Hematopoietic multipotent progenitor cell treated with erythropoietin and hydrocortisone succinate and interleukin-3 and kit ligand, for 4 days (in vitro differentiated cells): ENCODE measurements around the gene HDHD5.
"Not testable (repeated sequence)": the region's sequence is repeated elsewhere in the genome, so short reads cannot be mapped to it uniquely, and the experiment has no call there.

Experiments used
- DNase-seq: peaks from one replicate; pipeline ENCODE4 v3.0.0-alpha.2; 2015

The HDHD5 gene

DNA sequence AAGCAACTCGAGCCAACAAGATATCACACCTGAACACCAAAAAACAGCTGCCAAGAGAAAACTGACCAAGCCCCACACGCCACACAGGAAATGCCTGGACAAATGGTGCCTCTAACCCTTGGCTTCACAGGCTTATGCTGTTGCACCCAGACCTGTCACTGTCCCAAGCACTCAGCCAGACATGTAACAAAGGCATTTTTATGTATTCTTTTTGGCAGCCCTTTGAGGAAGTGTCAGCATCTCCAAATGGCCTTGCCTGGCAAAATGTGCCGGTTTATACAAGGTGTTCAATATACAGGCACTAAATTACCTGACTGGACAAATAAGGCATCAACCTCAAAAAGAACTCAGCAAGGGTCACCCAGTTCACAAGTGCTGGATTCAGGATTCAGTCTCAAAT is 6.1 kb downstream of the HDHD5 start:
- no peak for DNase-seq

DNA sequence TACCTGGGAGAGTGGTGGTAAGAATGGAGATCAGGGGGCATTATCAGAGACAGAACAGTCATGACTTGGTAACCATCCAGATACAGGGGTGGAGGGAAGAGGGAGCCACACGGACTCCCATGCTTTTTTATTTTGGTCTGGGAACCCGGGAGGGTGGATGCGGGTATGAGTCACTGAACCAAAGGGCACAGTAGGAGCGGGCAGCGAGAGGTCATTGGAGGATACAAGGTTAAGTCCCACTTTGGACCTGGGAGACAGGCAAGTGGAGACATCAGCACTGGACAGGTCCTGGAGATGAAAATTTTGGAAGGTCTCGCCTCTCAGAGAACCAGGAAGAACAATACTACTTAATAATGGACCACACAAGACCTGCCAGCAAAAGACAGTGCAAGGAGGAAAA is 6.7 kb downstream of the HDHD5 start:
- no peak for DNase-seq

DNA sequence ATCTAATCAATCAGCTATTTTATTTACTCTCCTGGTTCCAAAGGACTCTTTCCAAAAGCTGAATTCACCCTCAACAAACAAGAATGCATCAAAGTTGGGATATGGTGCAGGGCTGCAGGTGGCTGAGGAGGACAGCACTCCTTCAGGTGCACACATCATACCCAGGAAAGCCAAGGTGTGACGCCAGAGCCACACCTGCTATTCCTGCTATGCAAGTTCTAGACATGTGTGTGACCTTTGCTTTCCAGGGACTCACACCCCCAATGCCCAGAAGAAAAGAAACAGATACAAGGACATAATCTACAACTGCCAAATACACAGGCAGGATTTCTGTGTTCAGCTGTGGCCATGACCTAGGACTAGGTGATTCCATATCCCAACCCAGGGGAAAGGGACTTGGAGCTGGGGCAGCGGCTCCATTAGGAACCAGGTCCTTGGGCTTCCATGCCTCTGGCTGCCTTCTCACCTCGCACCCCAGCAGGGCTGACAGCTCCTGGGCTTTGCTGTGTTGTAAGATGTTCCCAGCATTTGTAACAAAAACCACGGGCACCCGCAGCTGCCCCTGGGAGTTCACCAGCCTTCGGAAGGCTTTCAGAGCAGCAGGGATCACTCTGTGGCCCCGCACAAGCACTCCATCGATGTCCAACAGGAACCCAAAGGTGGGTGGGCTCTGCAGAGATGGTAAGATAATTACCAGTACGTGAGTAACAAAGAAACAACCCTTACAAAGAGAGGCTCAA is 9.8 kb downstream of the HDHD5 start:
- no peak for DNase-seq

DNA sequence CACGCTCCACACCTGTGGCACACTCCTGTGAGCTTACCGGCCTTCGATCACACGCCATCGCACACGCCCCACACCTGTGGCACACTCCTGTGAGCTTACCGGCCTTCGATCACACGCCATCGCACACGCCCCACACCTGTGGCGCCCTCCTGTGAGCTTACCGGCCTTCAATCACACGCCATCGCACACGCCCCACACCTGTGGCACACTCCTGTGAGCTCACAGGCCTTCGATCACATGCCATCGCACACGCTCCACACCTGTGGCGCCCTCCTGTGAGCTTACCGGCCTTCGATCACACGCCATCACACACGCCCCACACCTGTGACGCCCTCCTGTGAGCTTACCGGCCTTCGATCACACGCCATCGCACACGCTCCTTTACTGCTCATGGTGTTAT is 11.6 kb downstream of the HDHD5 start:
- not testable (repeated sequence) for DNase-seq

DNA sequence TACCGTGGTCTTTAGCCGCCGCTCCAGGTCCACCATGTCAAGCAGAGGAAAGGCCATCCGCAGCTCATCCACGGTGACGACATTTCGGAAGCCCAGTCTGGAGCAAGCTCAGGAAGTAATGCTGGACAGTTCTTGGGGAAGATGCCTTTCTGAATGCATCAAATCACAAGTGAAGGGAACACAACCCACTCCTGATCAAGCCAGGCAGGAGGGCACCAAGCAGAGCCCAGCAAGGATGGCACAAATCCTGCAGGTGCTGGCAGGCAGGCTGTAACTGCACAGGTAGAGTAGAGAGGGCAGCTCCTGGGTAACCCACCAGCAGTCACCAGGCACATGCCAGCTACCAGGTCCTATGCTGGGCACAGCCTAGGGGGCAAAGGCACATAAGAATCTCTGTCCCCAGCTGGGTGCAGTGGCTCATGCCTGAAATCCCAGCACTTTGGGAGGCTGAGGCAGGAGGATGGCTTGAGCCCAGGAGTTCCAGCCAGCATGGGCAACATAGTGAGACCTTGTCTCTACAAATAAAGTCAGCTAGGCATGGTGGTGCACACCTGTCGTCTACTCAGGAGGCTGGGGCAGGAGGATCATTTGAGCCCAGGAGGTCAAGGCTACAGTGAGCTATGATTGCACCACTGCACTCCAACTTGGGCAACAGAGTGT is 13.9 kb downstream of the HDHD5 start:
- DNase-seq = no peak

DNA sequence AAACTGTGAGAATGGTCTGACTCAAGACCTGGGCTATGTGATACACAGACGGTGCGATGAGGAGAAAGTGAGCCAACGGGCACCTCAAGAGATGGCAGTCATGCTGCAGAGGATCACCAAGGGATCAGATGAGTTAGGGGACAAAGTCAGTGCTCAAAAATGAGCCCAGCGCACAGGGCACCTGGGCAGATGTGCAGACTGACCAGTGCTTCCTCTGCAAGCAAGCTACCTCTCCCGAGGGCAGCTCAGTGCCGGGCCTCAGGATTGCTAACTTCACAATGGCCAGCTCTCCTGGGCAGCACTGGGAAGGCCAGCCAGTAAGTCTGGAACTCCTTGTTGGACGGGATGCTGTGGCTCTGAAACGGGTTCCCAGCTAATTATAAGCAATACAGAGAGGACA is 15.3 kb downstream of the HDHD5 start:
- DNase-seq = no peak

DNA sequence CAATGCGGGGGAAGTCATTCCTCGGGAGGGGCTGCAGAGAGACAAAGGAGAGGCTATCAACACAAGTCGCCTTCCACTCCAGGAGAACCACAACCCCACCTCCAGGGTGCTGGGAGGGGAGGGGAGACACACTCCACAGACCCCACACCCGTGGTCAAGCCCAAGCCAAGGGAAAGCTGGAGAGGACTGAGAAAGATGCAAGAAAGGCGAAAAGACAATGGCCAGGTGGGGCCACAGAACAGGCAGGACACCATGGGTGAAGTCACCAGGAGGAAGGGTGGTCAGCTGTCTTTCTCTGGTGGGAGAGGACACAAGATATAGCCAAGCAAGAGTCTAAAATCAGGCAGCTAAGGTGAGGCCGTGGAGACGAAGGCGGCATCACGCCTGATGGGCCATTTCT is 16.0 kb downstream of the HDHD5 start:
- no peak for DNase-seq

DNA sequence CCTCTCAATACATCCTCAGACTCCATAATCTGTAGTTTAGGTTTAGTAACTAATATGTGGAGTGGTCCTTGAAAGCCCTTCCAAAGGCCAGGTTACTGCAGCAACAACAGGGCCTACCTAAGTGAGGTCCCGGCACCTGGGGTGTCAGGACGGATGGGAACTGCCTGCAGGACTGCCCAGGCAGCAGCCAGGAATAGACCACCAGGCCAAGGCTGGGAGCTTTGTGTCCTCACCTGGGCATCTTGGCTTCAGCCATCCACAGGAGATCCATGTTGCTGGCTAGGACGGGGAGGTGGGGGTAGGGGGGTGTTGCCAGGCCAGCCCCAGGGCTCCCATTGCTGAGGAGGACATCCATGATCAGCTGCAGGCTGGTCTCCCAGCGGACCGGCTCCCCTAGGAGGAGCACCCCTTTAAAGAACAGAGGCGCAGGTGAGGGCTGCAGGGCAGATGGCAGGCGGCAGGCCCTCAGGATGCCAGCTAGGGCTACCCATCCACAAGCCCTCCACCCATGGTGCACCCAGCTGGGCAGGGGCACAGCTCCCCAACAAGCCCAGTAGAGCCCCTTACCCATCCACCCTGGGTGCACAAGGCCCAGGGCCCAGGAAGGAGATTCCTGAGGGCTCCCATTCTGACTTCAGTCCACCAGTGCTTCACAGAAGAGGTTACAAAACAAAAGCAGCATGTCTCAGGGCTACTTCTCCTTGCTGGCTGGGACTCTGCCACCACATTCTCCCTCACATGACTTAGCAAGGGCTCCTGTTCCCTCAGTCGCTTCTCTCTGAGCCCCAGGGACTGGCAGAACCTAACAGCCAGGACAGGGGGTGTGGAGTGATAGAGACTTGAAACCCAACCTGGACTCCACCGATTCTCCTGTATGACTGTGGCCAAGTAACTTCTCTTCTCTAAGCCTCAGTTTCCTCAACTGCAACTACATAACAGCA is 18.0 kb downstream of the HDHD5 start:
- no peak for DNase-seq

DNA sequence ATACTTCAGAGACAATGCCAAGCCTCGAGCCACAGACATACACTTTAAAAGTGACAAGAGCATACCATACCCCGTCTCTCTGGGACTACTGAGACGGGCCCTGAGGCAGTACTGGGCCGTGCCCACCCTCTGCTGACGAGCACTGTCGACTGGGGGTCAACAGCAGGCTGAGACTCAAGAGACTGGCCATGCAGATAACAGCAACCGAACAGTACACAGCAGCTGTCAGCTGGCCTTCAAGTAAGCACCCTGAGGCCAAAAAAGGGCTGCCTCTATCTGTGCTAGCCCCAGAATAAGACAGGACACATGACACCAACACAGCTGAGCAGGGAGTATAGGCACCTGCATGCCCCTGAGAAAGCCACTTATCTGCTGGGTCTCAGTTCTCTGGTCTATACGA is 19.1 kb downstream of the HDHD5 start:
- DNase-seq = no peak

DNA sequence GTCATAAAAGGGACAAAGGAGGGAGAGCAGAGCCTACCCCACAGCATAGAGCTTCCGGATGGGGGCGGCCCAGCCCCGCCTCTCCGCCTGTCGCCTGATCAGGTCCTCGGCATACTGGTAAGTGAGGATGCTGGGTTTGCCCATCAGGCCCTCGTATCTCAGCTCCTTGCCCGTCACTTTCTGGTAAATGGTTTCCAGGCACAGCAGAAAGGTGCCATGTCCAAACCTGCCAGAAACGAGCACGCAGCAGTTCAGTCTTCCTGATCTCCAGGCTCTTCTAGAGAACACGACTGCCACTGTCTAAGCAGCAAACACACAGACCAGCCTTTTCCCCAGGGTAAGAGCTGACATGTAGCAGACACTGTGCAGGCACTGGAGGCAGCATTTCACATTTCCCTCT is 20.6 kb downstream of the HDHD5 start:
- no peak for DNase-seq

DNA sequence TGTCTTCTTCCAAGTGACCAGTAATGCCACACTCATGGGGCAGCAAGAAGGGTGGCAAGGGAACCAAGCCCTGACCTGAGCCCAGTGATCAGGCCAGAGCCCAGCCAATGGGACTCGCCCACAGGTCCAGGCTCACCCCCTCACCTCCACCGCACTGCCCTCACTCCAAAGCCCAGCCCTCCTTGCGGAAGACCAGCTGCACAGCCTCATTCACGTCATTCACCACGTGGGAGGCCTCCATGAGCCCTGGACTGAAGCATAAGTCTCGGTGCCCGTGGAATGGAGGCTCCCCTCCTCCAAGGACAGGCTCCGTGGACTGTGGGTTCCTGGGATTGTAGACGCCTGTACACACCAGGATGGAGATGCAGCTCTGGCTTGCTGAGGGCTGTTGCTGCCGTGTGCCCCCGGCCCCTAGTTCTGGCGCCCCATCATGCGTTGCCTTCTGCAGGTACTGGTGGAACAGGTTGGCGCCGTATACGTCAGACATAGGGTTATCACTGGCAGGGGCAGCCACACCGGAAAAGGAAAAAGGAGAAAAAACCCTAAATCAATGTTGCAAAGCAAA is 21.1 kb downstream of the HDHD5 start:
- DNase-seq = no peak

DNA sequence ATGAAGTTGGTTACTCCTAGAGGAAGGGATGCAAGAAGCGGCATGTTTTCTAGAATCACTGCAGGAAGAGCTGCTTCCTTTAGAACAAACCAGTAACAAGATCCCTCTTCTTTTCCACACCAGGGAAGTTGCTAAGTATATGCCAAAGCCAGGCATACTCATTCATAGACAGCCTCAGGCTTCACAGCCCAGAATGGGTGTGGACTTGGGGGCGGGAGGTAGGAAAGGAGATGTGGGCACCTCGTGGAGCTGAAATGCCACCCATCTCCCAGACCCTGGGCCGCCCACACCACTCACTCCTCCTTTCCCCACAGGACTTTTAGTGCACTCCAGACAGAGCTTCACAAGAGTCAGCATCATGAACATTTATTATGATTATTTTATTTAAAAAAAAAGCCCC is 21.9 kb downstream of the HDHD5 start:
- DNase-seq = no peak

DNA sequence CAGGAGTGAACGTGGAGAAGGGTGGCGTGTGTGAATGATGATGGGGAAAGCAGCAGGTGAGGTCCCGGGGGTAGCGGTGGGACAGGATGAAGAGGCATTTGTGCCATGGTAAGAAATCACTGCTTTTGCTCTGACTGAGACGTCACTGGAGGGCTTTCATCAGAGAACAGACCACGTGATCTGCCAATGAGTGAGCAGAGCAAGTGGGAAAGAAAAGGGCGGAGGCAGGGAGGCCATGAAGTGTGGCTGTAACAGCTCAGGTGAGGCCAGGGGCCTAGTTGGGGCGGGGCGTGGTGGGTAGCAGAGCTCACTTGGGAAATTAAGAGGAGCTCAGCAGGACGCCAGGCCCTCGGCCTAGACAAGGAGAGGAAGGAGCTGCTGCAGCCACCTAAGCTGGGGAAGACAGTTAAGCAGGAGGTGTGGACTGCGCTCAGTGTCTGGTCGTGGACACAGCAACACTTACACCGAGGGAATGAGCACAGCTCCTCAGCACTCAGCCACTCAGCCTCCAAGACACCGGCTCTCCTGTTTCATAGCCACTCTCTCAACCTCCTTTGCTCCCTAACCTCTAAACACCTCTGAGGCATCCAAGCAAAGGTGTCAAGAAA is 23.8 kb downstream of the HDHD5 start:
- no peak for DNase-seq

DNA sequence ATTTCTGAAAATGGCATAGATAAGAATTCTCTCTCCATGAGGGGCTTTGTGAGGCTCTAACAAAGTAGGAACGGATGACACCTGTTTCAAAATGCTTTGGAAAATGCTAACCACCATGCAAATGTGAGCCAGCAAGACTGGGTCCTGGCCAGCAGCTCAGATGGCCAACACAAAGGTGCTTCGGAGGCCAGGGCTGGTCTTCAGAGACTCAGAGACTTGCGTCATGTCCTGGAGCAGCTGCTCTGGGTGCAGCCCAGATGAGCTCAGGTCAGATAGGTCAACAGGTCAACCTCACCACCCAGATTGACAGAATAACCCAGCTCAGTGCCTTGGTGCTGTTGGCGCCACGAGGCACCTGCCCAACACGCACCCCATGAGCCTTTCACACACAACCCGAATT is 25.9 kb downstream of the HDHD5 start:
- DNase-seq = no peak

DNA sequence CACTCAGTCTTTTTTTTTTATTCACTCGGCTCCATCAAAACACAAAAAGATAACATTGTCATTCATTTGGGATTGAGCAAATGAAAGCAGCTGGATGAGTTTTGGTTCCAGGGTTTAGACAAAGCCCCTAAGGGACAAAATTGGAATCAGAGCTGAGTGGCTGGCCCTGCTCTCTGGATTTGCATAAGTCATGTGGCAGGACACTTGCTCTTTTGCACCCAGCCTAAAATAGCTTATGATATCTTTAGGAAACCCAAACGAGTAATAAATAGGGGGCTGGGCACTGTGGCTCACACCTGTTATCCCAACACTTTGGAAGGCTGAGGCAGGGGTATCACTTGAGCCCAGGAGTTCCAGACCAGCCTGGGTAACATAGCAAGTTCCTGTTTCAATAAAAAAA is 27.0 kb downstream of the HDHD5 start:
- no peak for DNase-seq

DNA sequence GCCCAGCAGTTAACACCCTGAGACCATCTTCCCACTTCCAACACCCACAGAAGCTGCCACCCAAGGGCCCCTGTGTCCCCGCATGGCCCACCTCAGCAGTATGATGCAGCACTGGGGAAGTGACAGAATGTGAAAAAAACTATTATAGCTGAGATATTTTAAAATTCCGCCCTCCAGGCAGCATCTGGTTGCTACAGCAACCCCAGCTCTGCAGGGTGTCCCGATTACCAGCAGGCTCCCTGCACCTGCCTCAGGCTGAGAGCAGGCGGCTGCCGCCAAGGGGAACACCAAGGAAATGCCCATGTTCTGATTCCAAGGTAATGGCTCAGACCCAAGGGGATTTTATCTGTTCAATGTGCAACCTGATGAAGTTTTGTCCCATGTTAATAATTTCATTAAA is 27.4 kb downstream of the HDHD5 start:
- no peak for DNase-seq

DNA sequence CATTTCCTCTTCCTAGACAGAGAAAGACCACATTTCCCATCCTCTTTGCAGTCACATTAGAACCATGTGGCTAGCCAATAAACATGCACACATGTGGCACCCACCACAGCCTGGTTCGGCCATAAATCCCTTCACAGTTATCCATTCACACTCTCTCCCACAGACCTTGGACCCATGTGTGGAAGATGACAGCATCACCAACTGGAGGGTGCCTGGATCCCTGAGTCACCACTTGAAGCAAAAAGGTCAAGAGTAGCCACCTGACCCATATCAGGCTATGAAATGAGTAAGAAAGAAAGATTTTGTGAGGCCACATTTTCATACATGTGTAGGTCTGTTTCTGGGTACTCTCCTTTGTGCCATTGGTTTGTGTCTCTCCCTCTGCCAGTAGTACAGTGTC is 28.9 kb downstream of the HDHD5 start:
- no peak for DNase-seq

DNA sequence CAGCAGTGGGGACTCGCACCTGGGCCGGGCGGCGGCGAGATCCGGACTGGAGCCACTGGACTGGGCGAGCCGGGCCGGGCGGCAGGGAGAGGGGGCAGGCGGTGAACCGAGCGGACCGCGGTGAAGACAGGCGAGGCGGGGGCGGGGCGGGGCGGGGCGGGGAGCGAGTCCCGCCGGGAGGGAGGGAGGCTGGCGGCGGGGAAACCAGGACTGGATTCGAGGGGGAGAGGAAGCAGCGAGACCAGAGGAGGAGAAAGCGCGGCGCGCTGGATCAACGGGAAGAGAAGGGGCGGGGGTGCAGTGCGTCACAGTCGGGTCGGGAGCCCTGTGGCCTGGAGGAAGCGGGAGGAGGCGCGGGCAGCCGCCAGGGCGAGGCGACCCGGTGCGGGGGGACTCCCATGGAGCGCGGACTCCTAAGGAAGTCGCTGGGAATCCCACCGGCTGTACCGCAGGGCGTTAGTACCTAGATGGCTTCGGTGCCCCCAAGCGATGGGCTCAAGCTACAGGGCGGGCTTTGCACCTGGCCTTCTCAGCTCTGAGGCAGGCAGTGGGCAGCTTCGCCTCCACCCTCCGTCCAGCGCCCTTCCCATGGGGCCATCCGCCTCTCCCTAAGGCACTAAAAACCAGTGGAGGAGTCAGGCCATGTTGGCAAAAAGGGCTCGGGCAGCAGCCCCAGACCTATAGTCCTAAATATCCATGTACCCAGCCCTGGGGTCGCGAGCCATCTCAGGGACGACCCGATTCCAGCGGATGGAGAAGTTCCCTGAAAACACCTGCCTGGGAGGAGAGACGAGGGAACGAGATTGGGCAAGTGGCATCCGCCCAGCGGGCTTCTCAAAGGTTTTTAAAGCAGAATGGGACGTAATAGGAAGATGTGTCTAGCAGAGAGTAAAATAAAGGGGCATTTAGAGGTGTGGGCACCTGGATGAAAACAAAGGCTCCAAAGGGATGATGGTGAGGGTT is 37.6 kb downstream of the HDHD5 start, which contains the start of gene TMEM121B:
Gene TMEM121B (minus strand): TSS at position 128 of the 963 bp plus-strand sequence. CDS start 233 bp downstream, outside the sequence.
- DNase-seq = peak; percentile 46

DNA sequence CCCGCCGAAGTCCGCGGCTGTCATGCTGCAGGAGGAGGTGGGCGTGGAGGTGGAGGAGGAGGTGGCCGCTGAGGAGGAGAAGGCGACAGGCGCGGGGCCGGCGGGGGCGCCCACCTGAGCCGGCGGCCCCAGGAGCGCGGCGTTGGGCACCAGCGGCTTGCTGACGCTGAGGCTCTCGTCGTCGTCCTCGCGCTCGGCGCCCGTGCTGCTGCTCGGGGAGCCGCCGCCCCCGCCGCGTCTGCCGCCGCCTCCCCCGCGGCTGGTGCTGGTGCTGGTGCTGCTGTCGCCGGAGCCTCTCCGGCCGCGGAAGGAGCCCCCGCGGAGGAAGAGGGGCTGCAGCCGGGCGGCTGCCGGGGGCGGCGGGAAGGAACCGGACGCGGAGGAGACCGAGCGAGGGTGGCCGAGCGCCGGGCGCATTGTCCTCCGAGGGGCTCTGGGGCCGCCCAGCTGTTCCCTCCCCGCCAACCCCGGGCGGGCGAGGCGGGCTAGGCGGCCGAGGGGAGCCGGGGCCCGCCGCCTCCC is 38.3 kb downstream of the HDHD5 start:
- peak; percentile 21 for DNase-seq

DNA sequence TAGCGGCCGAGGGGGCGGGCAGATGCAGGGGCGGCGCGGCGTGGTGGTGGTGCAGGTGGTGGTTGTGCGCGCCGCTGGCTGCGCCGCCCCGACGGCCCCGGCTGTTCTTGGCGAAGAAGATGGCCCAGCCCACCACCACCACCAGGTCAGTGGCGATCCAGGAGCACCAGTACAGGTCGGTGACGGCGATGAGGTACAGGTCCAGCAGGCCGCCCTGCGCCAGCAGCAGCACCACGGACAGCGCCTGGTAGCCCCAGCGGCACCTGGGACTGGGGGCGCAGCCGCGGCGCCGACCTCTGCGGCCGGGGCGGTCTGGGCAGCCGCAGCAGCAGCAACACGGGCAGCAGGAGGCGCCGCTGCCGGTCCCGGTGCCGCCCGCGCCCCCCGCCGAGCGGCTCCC is 38.8 kb downstream of the HDHD5 start:
- peak; percentile 76 for DNase-seq

DNA sequence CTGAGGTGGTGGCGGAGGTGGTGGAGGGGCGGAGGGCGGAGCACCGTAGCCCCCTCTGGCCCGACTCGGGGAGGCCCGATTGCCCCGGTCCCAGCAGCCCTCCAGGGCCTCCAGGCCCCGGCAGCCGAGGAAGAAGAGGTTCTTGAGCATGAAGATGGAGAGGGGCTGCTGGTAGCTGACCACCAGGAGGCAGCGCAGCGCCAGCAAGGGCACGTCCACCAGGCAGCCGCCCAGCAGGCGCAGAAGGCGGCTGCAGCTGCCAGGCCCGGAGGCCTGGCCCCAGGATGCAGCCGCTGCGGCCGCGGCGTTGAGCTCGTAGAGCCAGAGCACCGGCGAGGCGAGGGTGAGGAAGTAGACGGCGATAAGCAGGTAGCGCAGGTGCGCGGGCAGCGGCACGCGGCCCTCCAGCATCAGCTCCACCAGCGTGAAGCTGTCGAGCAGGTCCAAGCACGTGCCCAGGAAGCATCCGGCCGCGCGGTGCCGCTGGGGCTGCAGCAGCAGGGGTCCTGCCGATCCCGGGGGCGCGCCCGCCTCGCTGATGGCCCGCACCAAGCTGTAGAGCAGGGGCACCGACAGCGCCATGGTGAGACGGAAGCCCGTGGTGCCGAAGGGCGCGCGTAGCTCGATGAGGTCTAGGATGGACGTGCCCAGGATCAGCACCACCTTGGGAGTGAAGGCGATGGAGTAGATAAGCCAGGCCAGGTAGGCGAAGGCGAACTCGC is 39.4 kb downstream of the HDHD5 start:
- DNase-seq = peak; percentile 62
